Stimulated activated CD4-positive, alpha-beta T cell treated with anti-CD3 and anti-CD28 coated beads, Interleukin-12 subunit alpha, Interleukin-12 subunit beta, amount 100 ng/mL, for 4 hours (primary cell): Measurements from ENCODE around the gene SPRTN.

Experiments
- DNase-seq: peaks from one replicate; pipeline ENCODE4 v3.0.0-alpha.2; 2020

Gene SPRTN

GRCh38 chr1:231383159-231383860, 45.2 kb downstream of the SPRTN start:
- no peak for DNase-seq

- DNase-seq, result no peak
Observed at GRCh38 chr1:231384696-231385415, 46.8 kb downstream of the SPRTN start.

DNA sequence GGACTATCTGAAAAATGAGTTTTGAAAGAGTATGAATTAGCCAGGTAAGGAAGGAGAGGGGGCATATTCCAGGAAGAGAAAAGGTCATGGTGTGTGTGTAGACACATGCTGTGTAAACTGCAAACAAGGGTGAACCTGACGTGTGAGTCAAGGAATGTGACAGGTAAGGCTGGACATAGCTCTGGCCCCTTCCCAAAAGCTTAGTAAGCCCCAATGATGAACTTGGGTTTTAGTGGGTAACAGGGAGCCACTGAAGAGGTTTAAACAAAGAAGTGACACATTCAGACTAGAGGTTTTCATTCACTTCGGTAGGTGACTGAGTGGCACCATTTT, 47.3 kb downstream of the SPRTN start:
- DNase-seq, result no peak

- DNase-seq, result no peak
Observed at GRCh38 chr1:231386466-231386865, 48.4 kb downstream of the SPRTN start.

DNA sequence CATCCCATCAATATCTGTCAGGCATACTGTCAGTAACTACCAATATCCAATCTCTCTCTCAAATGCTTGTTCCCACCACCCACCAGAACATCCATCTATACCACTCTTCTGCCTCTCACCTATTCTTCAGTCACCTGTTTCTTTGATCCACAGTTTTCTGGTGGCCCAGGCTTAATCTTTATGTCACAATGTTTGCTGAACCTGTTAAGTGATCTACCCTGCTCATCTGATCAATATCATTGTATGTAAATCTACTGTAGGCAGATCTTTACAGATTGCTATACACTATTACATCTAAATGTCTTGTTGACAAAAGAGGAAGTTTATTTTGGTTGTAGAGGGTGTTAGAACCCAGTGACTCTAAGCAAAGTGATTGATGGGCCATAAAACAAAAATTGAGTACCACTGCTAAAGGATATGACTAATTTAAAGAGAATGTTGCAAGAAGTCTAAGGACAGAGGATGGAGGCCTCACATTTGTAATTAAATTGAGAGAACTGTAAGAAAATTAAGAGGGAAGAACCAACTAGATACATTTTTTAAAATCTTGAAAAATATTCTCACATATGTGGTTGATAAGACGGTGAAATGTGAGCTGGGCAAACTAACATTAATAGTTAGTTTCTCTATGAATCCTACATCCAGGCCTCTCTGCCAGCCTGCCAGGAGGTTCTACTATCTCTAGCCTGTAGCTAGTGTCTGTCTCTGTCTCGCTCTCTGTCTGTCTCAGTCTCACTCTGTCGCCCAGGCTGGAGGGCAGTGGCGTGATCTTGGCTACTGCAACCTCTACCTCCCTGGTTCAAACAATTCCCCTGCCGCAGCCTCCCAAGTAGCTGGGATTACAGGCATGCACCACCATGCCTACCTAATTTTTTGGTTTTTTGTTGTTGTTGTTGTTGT, 49.9 kb downstream of the SPRTN start:
- DNase-seq, result no peak

DNA sequence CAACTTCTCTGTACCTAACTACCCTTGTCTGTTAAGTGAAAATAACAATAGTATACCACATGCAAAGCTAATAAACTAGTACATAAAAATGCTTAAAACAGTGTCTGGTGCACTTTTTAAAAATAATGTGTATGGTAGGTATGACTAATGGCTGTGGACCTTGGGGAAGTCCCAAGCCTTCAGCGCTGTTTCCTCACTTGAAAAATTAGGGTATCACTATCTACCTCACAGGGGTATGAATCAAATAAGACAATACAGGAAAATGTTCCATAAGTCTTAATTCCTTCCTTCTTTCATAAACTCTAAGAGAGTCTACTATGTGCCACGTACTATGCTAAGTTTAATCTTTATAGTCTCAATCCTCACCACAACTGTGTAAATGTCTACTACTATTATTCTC, 52.0 kb downstream of the SPRTN start:
- DNase-seq, result no peak

DNA sequence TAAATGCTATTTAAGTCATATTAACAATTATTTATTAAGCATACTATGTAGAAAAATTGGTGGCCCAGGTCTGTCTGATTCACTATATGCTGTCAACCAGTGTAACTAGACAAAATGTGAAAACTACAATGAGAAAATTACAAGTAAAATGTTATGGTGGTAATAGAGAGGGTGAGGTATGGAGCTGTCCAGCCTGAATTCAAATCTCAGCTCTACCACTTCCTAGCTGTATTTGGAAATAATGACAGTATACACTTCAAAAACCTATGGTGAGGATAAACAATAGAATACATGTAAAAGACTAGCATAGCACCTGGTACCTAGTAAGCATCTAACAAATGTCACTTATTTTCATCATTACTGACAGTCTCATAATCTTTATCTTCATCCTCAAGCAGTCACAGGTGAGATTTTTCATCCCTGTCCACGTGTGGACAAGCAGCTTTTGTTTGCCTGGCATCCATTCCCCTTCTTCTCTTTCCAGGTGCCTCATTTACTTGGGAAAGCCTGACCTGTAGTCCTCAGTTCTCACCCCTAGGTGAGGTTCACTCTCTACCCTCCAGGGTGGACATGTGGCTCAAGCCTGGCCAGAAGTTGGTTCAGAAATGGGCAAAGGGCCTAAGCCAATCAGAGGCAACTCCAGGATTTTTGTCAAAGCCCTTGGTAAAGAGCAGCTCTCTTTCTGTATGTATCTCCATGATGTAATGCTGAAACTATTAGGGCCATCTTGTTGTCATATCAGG, 54.5 kb downstream of the SPRTN start:
- no peak for DNase-seq

DNA sequence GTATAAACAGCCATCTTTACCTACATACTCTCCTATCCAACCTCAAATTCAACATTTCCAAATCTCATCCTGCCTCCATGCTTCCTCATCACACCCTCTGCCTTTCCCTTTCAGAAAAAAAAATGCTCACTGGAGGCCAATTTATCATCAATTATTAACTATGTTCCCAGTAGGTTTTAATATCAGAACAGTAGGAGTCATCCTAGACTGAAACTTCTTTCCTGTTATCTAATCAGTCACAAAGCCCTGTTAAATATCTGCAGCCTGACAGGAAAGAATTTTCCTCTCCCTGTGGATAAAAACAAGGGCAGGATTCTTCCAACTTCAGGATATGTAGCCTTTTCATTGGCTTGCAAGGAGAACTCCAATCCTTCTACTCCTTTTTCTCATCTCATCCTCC, 55.6 kb downstream of the SPRTN start:
- no peak for DNase-seq

DNA sequence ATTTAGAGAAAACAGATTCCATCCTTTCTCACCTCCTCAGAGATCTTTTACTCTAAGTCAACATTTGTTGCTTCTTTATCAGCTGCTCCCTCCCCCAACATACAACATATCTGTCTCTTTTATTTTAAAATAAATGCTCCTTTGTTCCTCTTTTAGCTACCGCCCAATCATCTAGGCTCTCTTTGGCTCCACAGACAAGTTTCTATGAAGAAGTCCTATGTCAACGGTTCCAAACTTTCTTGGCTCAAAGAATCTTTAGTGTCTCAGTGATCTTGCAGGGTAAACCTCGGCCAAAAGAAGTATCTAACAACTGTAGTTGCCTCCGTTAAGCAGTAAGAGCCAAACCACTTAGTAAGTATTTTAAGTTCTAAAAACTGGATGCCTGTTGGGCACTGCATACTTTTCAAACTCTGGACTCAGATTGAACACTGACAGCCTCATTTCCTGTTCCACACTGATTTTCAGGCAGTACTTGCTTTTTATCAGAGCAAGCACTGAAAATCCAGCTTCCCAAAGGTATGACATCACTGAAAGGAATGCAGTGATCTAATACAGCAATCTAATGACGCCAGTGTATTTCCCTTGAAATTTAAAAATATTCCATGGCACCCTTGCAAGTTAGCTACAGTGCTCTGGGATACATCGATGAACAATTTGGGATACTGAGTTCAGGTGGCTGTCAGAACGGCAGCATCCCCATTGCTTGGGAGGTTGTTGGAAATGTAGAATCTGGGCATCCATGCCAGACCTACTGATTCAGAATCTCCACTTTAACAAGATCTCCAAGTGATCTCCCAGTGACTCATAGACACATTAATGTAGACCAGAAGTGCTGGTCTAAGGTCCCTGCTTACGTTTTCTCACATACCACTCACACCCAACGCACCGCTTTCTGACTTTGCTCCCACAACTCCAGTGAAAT, 57.2 kb downstream of the SPRTN start:
- no peak for DNase-seq

- no peak for DNase-seq
Observed at GRCh38 chr1:231395998-231396390, 57.9 kb downstream of the SPRTN start.

GRCh38 chr1:231396643-231397042, 58.5 kb downstream of the SPRTN start:
- no peak for DNase-seq

- DNase-seq, result no peak
Observed at GRCh38 chr1:231397886-231398671, 60.0 kb downstream of the SPRTN start.

DNA sequence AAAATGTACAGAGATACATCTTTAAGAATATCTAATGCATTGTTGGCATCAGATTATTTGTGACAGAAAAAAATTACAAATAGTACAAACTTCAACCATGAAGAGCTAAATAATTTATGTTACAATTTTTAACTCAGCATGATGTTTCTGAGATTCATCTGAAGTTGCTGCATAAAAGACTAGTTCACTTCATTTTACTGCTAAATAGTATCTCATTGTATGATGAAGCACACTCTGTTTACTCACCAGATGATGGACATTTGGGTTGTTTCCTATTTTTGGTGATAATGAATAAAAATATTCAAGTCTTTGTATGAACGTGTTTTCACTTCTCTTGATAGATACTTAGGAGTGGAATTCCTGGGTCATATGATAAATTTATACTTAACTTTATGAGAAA, 63.4 kb downstream of the SPRTN start:
- no peak for DNase-seq

- no peak for DNase-seq
Observed at GRCh38 chr1:231404318-231404717, 66.2 kb downstream of the SPRTN start.
